Hepatocyte (in vitro differentiated cells): Measurements from ENCODE around the gene TMEM132A. TPM values are rescaled to one million over a fixed set of nuclear protein-coding genes. Genes with fewer than 3 reads are reported as not detected.

Experiments
- DNase-seq: peaks from one replicate; pipeline ENCODE4 v3.0.0-alpha.2; 2016; ENCODE audit warnings: low spot score
- H2AFZ ChIP-seq: fragments of 200-600 bp; sonication (generic); 2 replicates; pipeline ENCODE4 v1.6.0; 2016; ENCODE audit warnings: antibody characterized with exemption, mild to moderate bottlenecking
- H3K27ac ChIP-seq: fragments of 200-600 bp; sonication (generic); 2 replicates; pipeline ENCODE4 v1.5.1; 2016; ENCODE audit warnings: mild to moderate bottlenecking
- H3K27me3 ChIP-seq: fragments of 200-600 bp; sonication (generic); 2 replicates; pipeline ENCODE4 v1.6.1; 2016
- H3K36me3 ChIP-seq: fragments of 200-600 bp; sonication (generic); replicated peaks from 2 replicates; pipeline ENCODE4 v1.5.1; 2016; ENCODE audit warnings: low read depth; ENCODE audit not compliant: insufficient read depth
- H3K4me1 ChIP-seq: fragments of 200-600 bp; sonication (generic); 2 replicates; pipeline ENCODE4 v1.5.1; 2016; ENCODE audit warnings: mild to moderate bottlenecking, moderate library complexity; ENCODE audit not compliant: insufficient read depth
- H3K4me2 ChIP-seq: fragments of 200-600 bp; sonication (generic); 2 replicates; pipeline ENCODE4 v1.6.0; 2016
- H3K4me3 ChIP-seq: fragments of 200-600 bp; sonication (generic); 2 replicates; pipeline ENCODE4 v1.5.1; 2016; ENCODE audit warnings: mild to moderate bottlenecking
- H3K79me2 ChIP-seq: fragments of 200-600 bp; sonication (generic); 2 replicates; pipeline ENCODE4 v1.6.0; 2017; ENCODE audit warnings: mild to moderate bottlenecking
- H3K9me2 ChIP-seq: fragments of 200-600 bp; sonication (generic); replicated peaks from 2 replicates; pipeline ENCODE4 v1.6.0; 2017; ENCODE audit warnings: mild to moderate bottlenecking; ENCODE audit not compliant: insufficient read depth
- H3K9me3 ChIP-seq: fragments of 200-600 bp; sonication (generic); 2 replicates; pipeline ENCODE4 v1.5.1; 2016; ENCODE audit warnings: low read depth, mild to moderate bottlenecking
- H4K20me1 ChIP-seq: fragments of 200-600 bp; sonication (generic); 2 replicates; pipeline ENCODE4 v1.6.0; 2016; ENCODE audit warnings: mild to moderate bottlenecking; ENCODE audit not compliant: insufficient read depth, poor library complexity, severe bottlenecking
- EZH2 ChIP-seq: fragments of 200-600 bp; sonication (generic); IDR thresholded peaks from 2 replicates; pipeline ENCODE4 v1.6.1; 2016; ENCODE audit warnings: antibody characterized with exemption, mild to moderate bottlenecking, borderline replicate concordance
- EZH2phosphoT487 ChIP-seq: fragments of 200-600 bp; sonication (generic); IDR thresholded peaks from one replicate; pipeline ENCODE4 v1.6.1; 2018; ENCODE audit warnings: antibody characterized with exemption, mild to moderate bottlenecking, low read depth, moderate library complexity; ENCODE audit not compliant: unreplicated experiment, severe bottlenecking
- WGBS: methylation state at CpG from one replicate; pipeline ENCODE4 v1.1.6; 2016; ENCODE audit warnings: low lambda C conversion rate; ENCODE audit errors: missing lambda C conversion rate; 5-methylcytosine and 5-hydroxymethylcytosine counted together
- polyA plus RNA-seq: library from polyadenylated mRNA; unstranded; fragments of >200 nt; fragmentation: Nextera tagmentation; extraction: Ambion mirVana; gene quantifications from 2 replicates; pipeline ENCODE4 v1.2.1, GENCODE V29; 2016
- small RNA-seq: library from RNA; depleted of rRNA; stranded (forward); fragments of <200 nt; gene quantifications from one replicate; pipeline ENCODE3, GENCODE V24; 2014
- total RNA-seq: library from RNA; depleted of rRNA; stranded (reverse); fragments of >200 nt; gene quantifications from 2 replicates; pipeline ENCODE4 v1.2.3, GENCODE V29; 2014
- TF ChIP-seq, protein P1 (sequence below): fragments of 200-600 bp; sonication (generic); IDR thresholded peaks from 2 replicates; pipeline ENCODE4 v1.5.1; 2016; ENCODE audit warnings: antibody characterized with exemption, mild to moderate bottlenecking; ENCODE audit not compliant: poor library complexity

TMEM132A gene
- total and polyA plus RNA-seq, 2 experiments from 2014 or later, result 44.3 to 98.7 TPM

DNA sequence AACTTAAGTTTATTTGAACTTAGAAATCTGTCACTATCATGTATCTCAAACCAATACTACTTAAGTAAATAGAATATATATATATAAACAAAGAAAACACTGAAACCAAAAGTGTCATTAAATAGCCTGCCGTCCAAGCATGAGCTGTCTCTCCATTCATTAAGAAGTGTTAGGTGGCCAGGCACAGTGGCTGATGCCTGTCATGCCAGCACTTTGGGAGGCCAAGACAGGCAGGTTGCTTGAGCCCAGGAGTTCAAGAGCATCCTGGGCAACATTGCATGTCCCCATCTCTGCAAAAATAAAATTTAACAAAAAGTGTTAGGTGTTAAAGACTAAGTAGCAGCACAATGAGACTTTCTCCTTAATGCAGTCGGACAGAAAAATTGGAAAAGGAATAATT lies 61.2 kb downstream of the TMEM132A start:
- no peaks in the 10 kb centered on the region for H4K20me1 ChIP-seq
- H3K4me1 ChIP-seq, result no peaks in the 10 kb centered on the region
- H3K9me2 ChIP-seq, result no peaks in the 10 kb centered on the region
- H3K79me2 ChIP-seq, result no peaks in the 10 kb centered on the region
- H3K27me3 ChIP-seq, result no peaks in the 10 kb centered on the region
- no peaks in the 10 kb centered on the region for H3K36me3 ChIP-seq
- 82% methylated on average over 2 of the region's 2 CpGs for WGBS
- no peak overlapping the region for H3K4me2 ChIP-seq
- H3K9me3 ChIP-seq, result no peaks in the 10 kb centered on the region
- no peak for DNase-seq
- no peak for TF ChIP-seq EZH2
- TF ChIP-seq, protein P1, sequence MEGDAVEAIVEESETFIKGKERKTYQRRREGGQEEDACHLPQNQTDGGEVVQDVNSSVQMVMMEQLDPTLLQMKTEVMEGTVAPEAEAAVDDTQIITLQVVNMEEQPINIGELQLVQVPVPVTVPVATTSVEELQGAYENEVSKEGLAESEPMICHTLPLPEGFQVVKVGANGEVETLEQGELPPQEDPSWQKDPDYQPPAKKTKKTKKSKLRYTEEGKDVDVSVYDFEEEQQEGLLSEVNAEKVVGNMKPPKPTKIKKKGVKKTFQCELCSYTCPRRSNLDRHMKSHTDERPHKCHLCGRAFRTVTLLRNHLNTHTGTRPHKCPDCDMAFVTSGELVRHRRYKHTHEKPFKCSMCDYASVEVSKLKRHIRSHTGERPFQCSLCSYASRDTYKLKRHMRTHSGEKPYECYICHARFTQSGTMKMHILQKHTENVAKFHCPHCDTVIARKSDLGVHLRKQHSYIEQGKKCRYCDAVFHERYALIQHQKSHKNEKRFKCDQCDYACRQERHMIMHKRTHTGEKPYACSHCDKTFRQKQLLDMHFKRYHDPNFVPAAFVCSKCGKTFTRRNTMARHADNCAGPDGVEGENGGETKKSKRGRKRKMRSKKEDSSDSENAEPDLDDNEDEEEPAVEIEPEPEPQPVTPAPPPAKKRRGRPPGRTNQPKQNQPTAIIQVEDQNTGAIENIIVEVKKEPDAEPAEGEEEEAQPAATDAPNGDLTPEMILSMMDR, result no peak
- TF ChIP-seq EZH2phosphoT487, result no peak
- H3K27ac ChIP-seq, result no peak overlapping the region
- no peak overlapping the region for H3K4me3 ChIP-seq
- no peak overlapping the region for H2AFZ ChIP-seq

DNA sequence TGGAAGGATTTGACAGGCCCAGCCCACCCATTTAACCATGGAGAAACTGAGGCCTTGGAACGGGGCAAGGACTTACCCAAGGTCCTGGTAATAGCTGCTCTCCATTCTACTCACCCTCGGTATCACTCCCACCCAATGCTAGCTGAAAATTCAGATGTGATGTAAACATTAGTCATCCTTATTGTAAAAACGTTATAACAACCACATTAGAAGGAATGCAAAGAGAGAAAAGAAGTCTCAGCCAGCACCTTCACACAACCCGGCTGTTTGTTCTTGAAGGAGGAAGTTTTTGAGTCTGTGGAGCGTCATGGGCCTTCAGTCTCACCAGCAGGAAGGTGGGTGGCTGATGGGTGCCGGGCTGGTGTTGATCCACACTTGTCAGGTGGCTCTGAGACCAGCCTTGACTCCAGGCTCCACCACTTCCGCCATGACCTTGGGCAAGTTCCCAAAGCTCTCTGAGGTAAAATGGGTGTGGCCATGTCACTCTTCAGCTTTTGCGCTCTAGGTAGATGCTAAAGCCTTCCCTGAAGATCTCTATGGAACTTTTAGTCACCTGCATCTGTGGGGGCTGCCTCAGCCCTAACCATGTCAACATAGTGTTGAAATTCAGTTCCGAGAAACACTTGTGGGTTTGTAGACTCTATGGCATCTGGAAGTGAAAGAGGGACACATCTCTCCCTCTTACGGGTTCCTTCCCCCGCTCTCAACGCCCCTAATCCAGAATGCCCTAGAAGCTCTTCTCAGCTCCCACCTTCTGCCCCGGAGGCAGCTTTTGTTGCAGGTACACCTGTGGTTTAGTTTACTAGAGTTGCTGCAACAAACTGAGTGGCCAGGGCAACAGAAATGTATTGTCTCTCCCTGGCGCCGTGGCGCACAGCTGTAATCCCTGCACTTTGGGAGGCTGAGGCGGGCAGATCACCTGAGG lies 62.0 kb downstream of the TMEM132A start:
- no peaks in the 10 kb centered on the region for H3K9me3 ChIP-seq
- no peaks in the 10 kb centered on the region for H3K27me3 ChIP-seq
- H3K4me3 ChIP-seq, result no peak overlapping the region
- no peak overlapping the region for H3K4me2 ChIP-seq
- TF ChIP-seq, protein P1, result no peak
- TF ChIP-seq EZH2phosphoT487, result no peak
- TF ChIP-seq EZH2, result no peak
- no peaks in the 10 kb centered on the region for H3K4me1 ChIP-seq
- no peak for DNase-seq
- WGBS, result 85% methylated on average over 17 of the region's 17 CpGs
- H3K79me2 ChIP-seq, result no peaks in the 10 kb centered on the region
- no peak overlapping the region for H2AFZ ChIP-seq
- no peak overlapping the region for H3K27ac ChIP-seq
- no peaks in the 10 kb centered on the region for H4K20me1 ChIP-seq
- no peaks in the 10 kb centered on the region for H3K36me3 ChIP-seq
- no peaks in the 10 kb centered on the region for H3K9me2 ChIP-seq

Small RNA genes lying within 50 kb of the gene (small RNA-seq; reads per million reads assigned to genes)
- not detected for gene RNU6-933P

Other genes with a start within 250 kb of the TMEM132A start
- gene MS4A8, start 224.8 kb upstream of the TMEM132A start, total RNA-seq, result 1.5 and 3.8 TPM in 2 replicates
- gene MS4A8, start 224.8 kb upstream of the TMEM132A start, polyA plus RNA-seq, result 1.7 and 2.3 TPM in 2 replicates
- not detected in 2 replicates for gene MS4A18, start 199.7 kb upstream of the TMEM132A start, total RNA-seq
- not detected in 2 replicates for gene MS4A18, start 199.7 kb upstream of the TMEM132A start, polyA plus RNA-seq
- gene MS4A15, start 167.6 kb upstream of the TMEM132A start, total RNA-seq, result 0.88 and 1.1 TPM in 2 replicates
- 4.3 and 8.0 TPM in 2 replicates for gene MS4A15, start 167.6 kb upstream of the TMEM132A start, polyA plus RNA-seq
- gene MS4A10, start 139.1 kb upstream of the TMEM132A start, total RNA-seq, result 0.47 and 1.2 TPM in 2 replicates
- 0.21 and 1.8 TPM in 2 replicates for gene MS4A10, start 139.1 kb upstream of the TMEM132A start, polyA plus RNA-seq
- gene CCDC86, start 82.3 kb upstream of the TMEM132A start, total RNA-seq, result 7.4 and 9.1 TPM in 2 replicates
- gene CCDC86, start 82.3 kb upstream of the TMEM132A start, polyA plus RNA-seq, result 25.3 and 27.5 TPM in 2 replicates
- gene PTGDR2, start 68.5 kb upstream of the TMEM132A start, total RNA-seq, result 1.2 and 1.3 TPM in 2 replicates
- 0.69 and 2.0 TPM in 2 replicates for gene PTGDR2, start 68.5 kb upstream of the TMEM132A start, polyA plus RNA-seq
- 0.12 TPM in 1 of 2 replicates, not detected in the other for gene ZP1, start 56.9 kb upstream of the TMEM132A start, total RNA-seq
- gene ZP1, start 56.9 kb upstream of the TMEM132A start, polyA plus RNA-seq, result 0.32 and 1.6 TPM in 2 replicates
- gene PRPF19, start 17.9 kb upstream of the TMEM132A start, total RNA-seq, result 38.1 and 53.8 TPM in 2 replicates
- 18.5 and 19.3 TPM in 2 replicates for gene PRPF19, start 17.9 kb upstream of the TMEM132A start, polyA plus RNA-seq
- gene TMEM109, start 10.3 kb upstream of the TMEM132A start, total RNA-seq, result 30.0 and 47.5 TPM in 2 replicates
- 86.9 and 92.5 TPM in 2 replicates for gene TMEM109, start 10.3 kb upstream of the TMEM132A start, polyA plus RNA-seq
- 1.4 and 3.3 TPM in 2 replicates for gene SLC15A3, start 27.7 kb downstream of the TMEM132A start, total RNA-seq
- gene SLC15A3, start 27.7 kb downstream of the TMEM132A start, polyA plus RNA-seq, result 0.56 and 2.3 TPM in 2 replicates
- gene CD6, start 47.2 kb downstream of the TMEM132A start, total RNA-seq, result 0.03 and 0.08 TPM in 2 replicates
- not detected in 2 replicates for gene CD6, start 47.2 kb downstream of the TMEM132A start, polyA plus RNA-seq
- gene CD5, start 178.0 kb downstream of the TMEM132A start, total RNA-seq, result not detected in 2 replicates
- gene CD5, start 178.0 kb downstream of the TMEM132A start, polyA plus RNA-seq, result 0.06 TPM in 1 of 2 replicates, not detected in the other
- 12.2 and 17.0 TPM in 2 replicates for gene VPS37C, start 237.0 kb downstream of the TMEM132A start, total RNA-seq
- 23.0 and 26.6 TPM in 2 replicates for gene VPS37C, start 237.0 kb downstream of the TMEM132A start, polyA plus RNA-seq